ENCODE results near the gene MMP23B.

Gene MMP23B

DNA sequence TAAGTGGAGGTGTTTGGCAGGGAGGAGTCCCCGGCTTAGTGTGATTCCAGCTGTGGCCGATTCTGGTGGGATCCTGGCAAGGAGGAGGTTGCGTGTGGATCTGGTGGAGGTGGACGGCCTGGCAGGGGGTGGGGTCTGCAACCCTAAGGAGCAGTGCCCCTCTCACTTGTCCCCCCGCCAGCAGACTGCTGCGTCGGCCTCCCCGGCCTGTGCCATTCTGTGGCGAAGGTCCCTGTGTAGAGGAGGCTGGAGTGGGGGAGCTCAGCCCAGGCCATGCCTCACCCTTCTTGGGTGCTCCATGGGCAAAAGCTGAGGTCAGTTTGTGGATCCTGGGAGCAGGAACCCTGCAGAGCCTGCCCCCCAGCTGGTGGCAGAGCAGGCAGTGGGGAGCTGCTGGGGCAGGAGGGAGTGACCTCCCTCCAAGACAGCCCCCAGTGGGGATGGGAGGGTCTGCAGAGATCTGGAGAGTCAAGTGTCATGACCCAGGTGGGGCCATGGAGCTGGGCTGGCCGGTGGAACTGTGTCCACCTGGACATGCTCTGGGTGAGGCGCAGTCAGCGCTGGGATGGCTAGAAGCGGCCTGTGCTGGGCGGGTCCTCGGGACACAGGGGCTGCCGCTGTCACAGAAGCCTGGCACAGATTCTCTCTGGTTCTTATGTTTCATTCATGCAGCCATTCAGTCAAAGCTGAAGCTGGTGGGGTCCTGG is 11.4 kb upstream of the MMP23B start:
- peaks cover 4% of the 10 kb centered on the region for H3K36me3 ChIP-seq (ENCODE audit: control insufficient read depth, insufficient read depth, low read length)
- 92 to 94% methylated on average over 16 of the region's 16 CpGs for WGBS, 2 experiments
- no peaks in the 10 kb centered on the region for H3K9me3 ChIP-seq (ENCODE audit: control insufficient read depth, low read length)
- H3K4me1 ChIP-seq (ENCODE audit: control insufficient read depth, insufficient read depth, low read length): peaks cover 8% of the 10 kb centered on the region
- H3K27me3 ChIP-seq (ENCODE audit: control insufficient read depth, insufficient read depth, low read length, poor library complexity, severe bottlenecking): no peaks in the 10 kb centered on the region
- H3K4me3 ChIP-seq (ENCODE audit: insufficient read depth, low read depth, low read length): no peak overlapping the region
- no peak overlapping the region for H3K27ac ChIP-seq (ENCODE audit: insufficient read depth, low read depth, low read length, poor library complexity, severe bottlenecking)

DNA sequence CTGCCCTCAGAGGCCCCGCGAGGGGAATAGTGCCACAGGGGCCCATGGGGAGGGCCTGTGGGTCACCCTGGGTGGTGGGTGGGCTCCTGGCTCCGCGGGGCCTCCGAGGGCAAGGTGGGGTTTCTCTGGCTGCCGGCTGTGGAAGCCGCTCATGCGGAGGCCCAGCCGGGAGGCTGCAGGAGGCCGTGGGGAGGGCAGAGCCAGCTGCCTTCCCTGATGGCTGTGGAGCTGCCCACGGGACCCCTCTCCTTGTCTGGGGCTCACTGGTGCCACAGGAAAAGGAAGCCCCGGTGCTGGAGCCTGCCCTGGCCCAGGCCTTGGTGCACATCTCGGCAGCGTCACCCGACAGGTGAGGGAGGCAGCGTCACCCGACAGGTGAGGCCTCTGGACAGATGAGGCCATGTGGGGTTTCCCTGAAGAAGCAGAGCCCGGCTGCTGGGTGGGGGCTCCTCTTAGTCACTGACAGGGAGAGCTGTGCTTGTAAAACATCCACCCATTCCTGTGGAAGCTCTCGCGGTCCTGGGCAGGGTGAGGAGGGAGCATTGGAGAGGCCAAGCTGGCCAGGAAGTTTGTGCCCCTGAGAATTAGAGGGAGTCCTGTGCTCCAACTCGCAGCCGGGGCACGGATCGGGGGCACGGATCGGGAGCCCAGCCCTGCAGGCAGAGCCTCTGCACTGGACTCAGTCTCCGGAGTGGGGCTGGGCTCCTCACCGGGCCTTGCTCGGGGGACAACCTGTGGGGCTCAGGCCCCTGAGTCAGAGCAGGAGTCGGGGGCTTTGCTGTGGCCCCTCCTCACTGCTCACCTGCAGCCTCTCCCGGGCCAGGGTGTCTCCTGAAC is 10.6 kb upstream of the MMP23B start:
- Histone ChIP-seq H3K4me3 (ENCODE audit: insufficient read depth, low read depth, low read length) (no peak overlapping the region), H3K27me3 (ENCODE audit: control insufficient read depth, insufficient read depth, low read length, poor library complexity, severe bottlenecking) (no peaks in the 10 kb centered on the region), H3K36me3 (ENCODE audit: control insufficient read depth, insufficient read depth, low read length) (peaks cover 4% of the 10 kb centered on the region), H3K9me3 (ENCODE audit: control insufficient read depth, low read length) (no peaks in the 10 kb centered on the region), H3K4me1 (ENCODE audit: control insufficient read depth, insufficient read depth, low read length) (peaks cover 7% of the 10 kb centered on the region), H3K27ac (ENCODE audit: insufficient read depth, low read depth, low read length, poor library complexity, severe bottlenecking) (no peak overlapping the region)
- 93 to 94% methylated on average over 31 of the region's 31 CpGs for WGBS, 2 experiments

- WGBS, 2 experiments: 87 to 90% methylated on average over 21 of the region's 21 CpGs
- H3K4me1 ChIP-seq (ENCODE audit: control insufficient read depth, insufficient read depth, low read length): no peaks in the 10 kb centered on the region
- no peak overlapping the region for H3K4me3 ChIP-seq (ENCODE audit: insufficient read depth, low read depth, low read length)
- H3K27ac ChIP-seq (ENCODE audit: insufficient read depth, low read depth, low read length, poor library complexity, severe bottlenecking): no peak overlapping the region
- H3K36me3 ChIP-seq (ENCODE audit: control insufficient read depth, insufficient read depth, low read length): peaks cover 4% of the 10 kb centered on the region
- H3K9me3 ChIP-seq (ENCODE audit: control insufficient read depth, low read length): no peaks in the 10 kb centered on the region
- H3K27me3 ChIP-seq (ENCODE audit: control insufficient read depth, insufficient read depth, low read length, poor library complexity, severe bottlenecking): no peaks in the 10 kb centered on the region
Measured at GRCh38 chr1:1622010-1622787, 9.8 kb upstream of the MMP23B start.

DNA sequence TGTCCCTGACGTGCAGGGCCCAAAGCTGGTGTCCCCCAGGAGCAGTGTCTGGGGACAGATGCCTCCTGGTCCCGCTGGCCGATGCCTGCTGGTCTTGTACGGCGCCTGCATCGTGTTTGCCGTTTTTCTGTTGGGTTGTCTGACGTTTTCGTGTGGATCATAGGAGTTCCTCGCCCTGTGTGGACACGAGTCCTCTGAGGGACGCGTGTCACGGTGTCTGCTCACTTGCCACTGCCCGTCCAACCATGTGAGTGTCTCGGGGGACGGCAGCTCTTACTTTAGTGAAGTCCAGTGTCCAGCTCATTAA is 9.2 kb upstream of the MMP23B start:
- 94 to 96% methylated on average over 17 of the region's 17 CpGs for WGBS, 2 experiments
- Histone ChIP-seq H3K27me3 (ENCODE audit: control insufficient read depth, insufficient read depth, low read length, poor library complexity, severe bottlenecking) (no peaks in the 10 kb centered on the region), H3K27ac (ENCODE audit: insufficient read depth, low read depth, low read length, poor library complexity, severe bottlenecking) (no peak overlapping the region), H3K4me1 (ENCODE audit: control insufficient read depth, insufficient read depth, low read length) (no peaks in the 10 kb centered on the region), H3K36me3 (ENCODE audit: control insufficient read depth, insufficient read depth, low read length) (peaks cover 4% of the 10 kb centered on the region), H3K9me3 (ENCODE audit: control insufficient read depth, low read length) (no peaks in the 10 kb centered on the region), H3K4me3 (ENCODE audit: insufficient read depth, low read depth, low read length) (no peak overlapping the region)

- Histone ChIP-seq H3K9me3 (ENCODE audit: control insufficient read depth, low read length) (no peaks in the 10 kb centered on the region), H3K4me3 (ENCODE audit: insufficient read depth, low read depth, low read length) (no peak overlapping the region), H3K4me1 (ENCODE audit: control insufficient read depth, insufficient read depth, low read length) (no peaks in the 10 kb centered on the region), H3K27me3 (ENCODE audit: control insufficient read depth, insufficient read depth, low read length, poor library complexity, severe bottlenecking) (no peaks in the 10 kb centered on the region), H3K27ac (ENCODE audit: insufficient read depth, low read depth, low read length, poor library complexity, severe bottlenecking) (no peak overlapping the region), H3K36me3 (ENCODE audit: control insufficient read depth, insufficient read depth, low read length) (peaks cover 4% of the 10 kb centered on the region)
- WGBS, 2 experiments: 95 to 96% methylated on average over 33 of the region's 33 CpGs
Measured at GRCh38 chr1:1623181-1623630, 8.8 kb upstream of the MMP23B start.

DNA sequence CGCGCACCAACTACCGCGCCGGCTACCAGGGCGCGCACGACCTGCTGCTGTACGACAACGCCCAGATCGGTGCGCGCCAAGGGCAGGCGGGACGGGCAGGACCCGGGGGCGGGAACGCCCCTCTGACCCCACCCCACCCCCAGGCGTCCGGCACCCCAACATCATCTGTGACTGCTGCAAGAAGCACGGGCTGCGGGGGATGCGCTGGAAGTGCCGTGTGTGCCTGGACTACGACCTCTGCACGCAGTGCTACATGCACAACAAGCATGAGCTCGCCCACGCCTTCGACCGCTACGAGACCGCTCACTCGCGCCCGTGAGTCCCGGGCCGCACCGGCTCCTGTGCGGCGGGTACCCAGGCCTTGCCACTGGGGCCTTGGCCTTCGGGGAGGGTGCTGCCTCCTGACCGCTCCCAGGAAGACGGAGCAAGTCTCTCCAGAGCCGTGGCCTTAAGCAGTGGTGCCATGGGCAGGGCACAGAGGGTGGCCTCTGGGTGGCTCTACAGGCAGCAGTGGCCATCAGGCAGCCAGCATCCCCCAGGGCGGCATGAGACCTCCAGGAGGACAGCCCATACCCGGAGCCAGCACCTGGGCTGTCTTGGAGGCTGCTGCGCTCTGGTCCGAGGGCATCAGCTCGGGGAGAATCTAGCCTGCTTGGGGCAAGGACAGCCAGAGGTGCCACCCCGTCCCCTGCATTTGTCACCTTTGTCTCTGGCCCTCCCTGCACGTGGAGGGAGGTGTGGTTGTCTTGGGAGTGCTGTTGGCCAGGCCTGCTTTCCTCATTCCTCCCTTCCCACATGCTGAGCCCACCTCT is 8.1 kb upstream of the MMP23B start:
- no peak overlapping the region for H3K27ac ChIP-seq (ENCODE audit: insufficient read depth, low read depth, low read length, poor library complexity, severe bottlenecking)
- H3K4me1 ChIP-seq (ENCODE audit: control insufficient read depth, insufficient read depth, low read length): no peaks in the 10 kb centered on the region
- H3K36me3 ChIP-seq (ENCODE audit: control insufficient read depth, insufficient read depth, low read length): peaks cover 1% of the 10 kb centered on the region
- 95 to 96% methylated on average over 51 of the region's 51 CpGs for WGBS, 2 experiments
- H3K9me3 ChIP-seq (ENCODE audit: control insufficient read depth, low read length): no peaks in the 10 kb centered on the region
- no peaks in the 10 kb centered on the region for H3K27me3 ChIP-seq (ENCODE audit: control insufficient read depth, insufficient read depth, low read length, poor library complexity, severe bottlenecking)
- no peak overlapping the region for H3K4me3 ChIP-seq (ENCODE audit: insufficient read depth, low read depth, low read length)

GRCh38 chr1:1624443-1625403 is 7.2 kb upstream of the MMP23B start:
- no peak overlapping the region for H3K27ac ChIP-seq (ENCODE audit: insufficient read depth, low read depth, low read length, poor library complexity, severe bottlenecking)
- 90 to 91% methylated on average over 38 of the region's 38 CpGs for WGBS, 2 experiments
- no peaks in the 10 kb centered on the region for H3K4me1 ChIP-seq (ENCODE audit: control insufficient read depth, insufficient read depth, low read length)
- no peak overlapping the region for H3K4me3 ChIP-seq (ENCODE audit: insufficient read depth, low read depth, low read length)
- no peaks in the 10 kb centered on the region for H3K9me3 ChIP-seq (ENCODE audit: control insufficient read depth, low read length)
- no peaks in the 10 kb centered on the region for H3K27me3 ChIP-seq (ENCODE audit: control insufficient read depth, insufficient read depth, low read length, poor library complexity, severe bottlenecking)
- no peaks in the 10 kb centered on the region for H3K36me3 ChIP-seq (ENCODE audit: control insufficient read depth, insufficient read depth, low read length)

DNA sequence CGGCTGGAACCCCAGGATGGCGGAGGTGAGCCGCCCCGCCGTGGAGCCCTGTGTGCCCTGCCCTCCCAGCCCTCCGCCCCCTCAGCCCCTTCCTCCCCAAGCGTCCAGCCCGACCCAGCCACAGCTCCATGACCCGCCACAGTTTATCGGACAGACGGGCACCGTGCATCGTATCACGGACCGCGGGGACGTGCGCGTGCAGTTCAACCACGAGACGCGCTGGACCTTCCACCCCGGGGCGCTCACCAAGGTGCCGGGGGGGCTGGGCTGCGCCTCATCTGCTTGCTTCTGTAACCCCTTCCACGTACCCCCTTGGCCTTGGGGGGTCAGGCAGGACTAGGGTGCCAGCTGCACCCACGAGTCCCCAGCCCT is 6.6 kb upstream of the MMP23B start:
- Histone ChIP-seq H3K27ac (ENCODE audit: insufficient read depth, low read depth, low read length, poor library complexity, severe bottlenecking) (no peak overlapping the region), H3K27me3 (ENCODE audit: control insufficient read depth, insufficient read depth, low read length, poor library complexity, severe bottlenecking) (peaks cover 3% of the 10 kb centered on the region), H3K4me1 (ENCODE audit: control insufficient read depth, insufficient read depth, low read length) (no peaks in the 10 kb centered on the region), H3K36me3 (ENCODE audit: control insufficient read depth, insufficient read depth, low read length) (no peaks in the 10 kb centered on the region), H3K4me3 (ENCODE audit: insufficient read depth, low read depth, low read length) (no peak overlapping the region), H3K9me3 (ENCODE audit: control insufficient read depth, low read length) (no peaks in the 10 kb centered on the region)
- 96% methylated on average over 28 of the region's 28 CpGs for WGBS, 2 experiments

DNA sequence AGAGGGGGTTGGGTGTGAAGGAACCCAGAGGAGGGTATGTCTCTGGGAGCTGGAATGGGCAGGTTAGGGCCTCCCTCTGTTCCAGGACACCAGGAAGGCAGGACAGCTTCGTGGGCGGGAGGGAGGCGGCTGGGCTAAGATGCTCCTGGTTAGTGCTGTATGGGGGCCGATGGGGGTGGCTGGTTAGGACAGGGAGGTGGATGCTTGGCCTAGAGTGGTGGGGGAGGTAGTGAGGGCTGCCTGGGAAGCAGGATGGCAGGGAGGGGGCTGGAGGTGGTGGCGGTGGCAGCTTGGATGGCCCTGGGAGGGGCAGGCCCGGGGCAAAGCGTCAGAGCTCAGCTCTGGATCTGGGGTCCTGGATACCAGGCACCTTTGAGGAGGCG is 6.2 kb upstream of the MMP23B start:
- H3K9me3 ChIP-seq (ENCODE audit: control insufficient read depth, low read length): no peaks in the 10 kb centered on the region
- H3K27me3 ChIP-seq (ENCODE audit: control insufficient read depth, insufficient read depth, low read length, poor library complexity, severe bottlenecking): peaks cover 7% of the 10 kb centered on the region
- H3K36me3 ChIP-seq (ENCODE audit: control insufficient read depth, insufficient read depth, low read length): no peaks in the 10 kb centered on the region
- no peaks in the 10 kb centered on the region for H3K4me1 ChIP-seq (ENCODE audit: control insufficient read depth, insufficient read depth, low read length)
- no peak overlapping the region for H3K27ac ChIP-seq (ENCODE audit: insufficient read depth, low read depth, low read length, poor library complexity, severe bottlenecking)
- WGBS, 2 experiments: 93 to 95% methylated on average over 8 of the region's 8 CpGs
- H3K4me3 ChIP-seq (ENCODE audit: insufficient read depth, low read depth, low read length): no peak overlapping the region

All from ectodermal cell (in vitro differentiated cells).